GM11168 (cell line): ENCODE results near the gene VWA3B.
"Not testable (repeated sequence)": the region's sequence is repeated elsewhere in the genome, so short reads cannot be mapped to it uniquely, and the experiment has no call there.

ENCODE experiments used
- in situ Hi-C: fragments of 300-500 bp; cut with MboI; formaldehyde crosslinking; loops from one replicate; pipeline ENCODE4 v1.12.0; 2022; ENCODE audit warnings: low sequenced_read_pairs; ENCODE audit not compliant: unreplicated experiment

VWA3B gene

GRCh38 chr2:98128556-98129109 lies 41.7 kb downstream of the VWA3B start:
- in situ Hi-C loops = no loop called here

- in situ Hi-C loops = not testable (repeated sequence)
Observed at GRCh38 chr2:98130073-98130472, 43.1 kb downstream of the VWA3B start.

- in situ Hi-C loops = no loop called here
Observed at GRCh38 chr2:98134172-98135005, 47.4 kb downstream of the VWA3B start.

- in situ Hi-C loops = no loop called here
Observed at GRCh38 chr2:98137196-98137595, 50.2 kb downstream of the VWA3B start.

GRCh38 chr2:98138978-98139377 lies 52.0 kb downstream of the VWA3B start:
- in situ Hi-C loops = not testable (repeated sequence)

- in situ Hi-C loops = no loop called here
Observed at GRCh38 chr2:98140210-98140609, 53.2 kb downstream of the VWA3B start.

- in situ Hi-C loops = no loop called here
Observed at GRCh38 chr2:98142106-98142791, 55.3 kb downstream of the VWA3B start.

GRCh38 chr2:98145070-98145469 lies 58.1 kb downstream of the VWA3B start:
- in situ Hi-C loops = no loop called here

GRCh38 chr2:98147900-98148299 lies 60.9 kb downstream of the VWA3B start:
- in situ Hi-C loops = not testable (repeated sequence)

- in situ Hi-C loops = no loop called here
Observed at GRCh38 chr2:98148595-98149332, 61.8 kb downstream of the VWA3B start.

- in situ Hi-C loops = no loop called here
Observed at GRCh38 chr2:98149333-98149697, 62.3 kb downstream of the VWA3B start.

GRCh38 chr2:98153481-98153880 lies 66.5 kb downstream of the VWA3B start:
- in situ Hi-C loops = no loop called here

GRCh38 chr2:98155291-98155690 lies 68.3 kb downstream of the VWA3B start:
- in situ Hi-C loops = no loop called here

GRCh38 chr2:98155716-98156115 lies 68.7 kb downstream of the VWA3B start:
- in situ Hi-C loops = no loop called here

- in situ Hi-C loops = no loop called here
Observed at GRCh38 chr2:98156304-98156703, 69.3 kb downstream of the VWA3B start.

- in situ Hi-C loops = no loop called here
Observed at GRCh38 chr2:98157557-98157956, 70.6 kb downstream of the VWA3B start.

GRCh38 chr2:98158305-98158704 lies 71.3 kb downstream of the VWA3B start:
- in situ Hi-C loops = no loop called here

- in situ Hi-C loops = no loop called here
Observed at GRCh38 chr2:98160554-98160953, 73.6 kb downstream of the VWA3B start.

GRCh38 chr2:98161186-98161585 lies 74.2 kb downstream of the VWA3B start:
- in situ Hi-C loops = no loop called here

GRCh38 chr2:98164256-98164655 lies 77.3 kb downstream of the VWA3B start:
- in situ Hi-C loops = no loop called here
